Thyroid gland (tissue), 4 donors: ENCODE results near the gene OR1N2.

Experiments used
- CTCF ChIP-seq, 6 experiments: fragments of 200-600 bp in 3 of 6; fragments of 450-650 bp in 3 of 6; sonication (generic) in 3 of 6; IDR thresholded peaks; one replicate each; pipeline ENCODE4 v1.5.1; 2016 to 2019; ENCODE audit warnings: antibody characterized with exemption in 6 of 6, mild to moderate bottlenecking in 2 of 6, inconsistent platforms in 1 of 6, moderate library complexity in 1 of 6
- POLR2A ChIP-seq, 2 donors: fragments of 450-650 bp; IDR thresholded peaks; one replicate each; pipeline ENCODE4 v1.6.1; 2017; ENCODE audit warnings: antibody characterized with exemption in 2 of 2, mild to moderate bottlenecking in 2 of 2, moderate library complexity in 1 of 2

GRCh38 chr9:122536134-122536533 is 16.8 kb upstream of the OR1N2 start:
- no peak for TF ChIP-seq CTCF (IDR thresholded peaks at IDR 0.05)
- TF ChIP-seq POLR2A (IDR thresholded peaks at IDR 0.05) = no peak
